Right ventricle myocardium inferior (tissue), 1 donor: ENCODE data around the gene MAST4. TPM values are rescaled to one million over a fixed set of nuclear protein-coding genes. Genes with fewer than 3 reads are reported as not detected.

ENCODE experiments used
- ATAC-seq: fragments of 200-7000 bp; cut with Tn5 transposase; one replicate; pipeline ENCODE4 v1.9.1; 2020; ENCODE audit warnings: mild to moderate bottlenecking, moderate library complexity
- DNase-seq: peaks from one replicate; pipeline ENCODE4 v3.0.0; 2021; ENCODE audit errors: missing footprints
- intact Hi-C: fragments of 100-400 bp; cut with DNase I; formaldehyde crosslinking; loops from one replicate; pipeline ENCODE4 v1.11.0; 2022
- total RNA-seq: library from RNA; stranded (reverse); fragmentation: NEBNext Ultra II Directional; extraction: Animal tissue kit (Norgen Biotek cat#: 25700); gene quantifications from one replicate; pipeline ENCODE4 v1.2.1, GENCODE V29; 2021
- donor health status: DM: no; HTN: yes; CAD: no; lungs with severe emphysema.

Gene MAST4
- total RNA-seq, 1 donor from 2014 or later = 39.6 TPM

DNA sequence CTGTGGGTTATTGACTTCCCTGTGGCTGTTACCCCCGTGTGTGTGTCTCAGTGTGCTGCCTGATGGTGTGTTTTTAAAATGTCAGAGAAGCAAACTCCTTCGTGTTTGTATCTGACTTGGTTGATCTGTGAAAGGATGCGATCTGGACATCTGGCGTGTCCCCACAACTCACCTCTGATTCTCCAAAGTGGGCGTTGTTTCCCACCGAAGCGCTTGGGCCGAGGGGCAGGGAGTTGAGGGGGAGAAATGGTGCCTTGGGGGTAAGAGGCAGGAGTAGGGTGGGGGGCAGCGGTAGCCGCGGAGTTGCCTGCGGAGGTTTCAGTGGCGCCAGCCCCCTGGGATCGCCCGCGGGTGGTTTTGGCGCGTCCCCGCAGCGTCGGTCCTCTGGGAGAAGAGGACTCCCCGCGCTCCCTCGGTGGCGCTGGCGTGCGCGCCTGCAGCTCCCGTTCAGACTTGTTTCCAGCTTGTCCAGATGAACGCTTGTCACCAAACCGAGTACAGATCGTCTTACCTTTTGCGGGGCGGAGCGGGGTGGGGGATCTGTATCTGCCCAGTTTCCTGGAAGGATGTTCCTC lies 1.1 kb downstream of the MAST4 start:
- ATAC-seq (peak; percentile 53), DNase-seq (peak; percentile 75)
- intact Hi-C loops = loop anchor here (2.0 to 5.0 kb wide), 3 partner anchors 145 to 290 kb away; no protein-coding TSS in a partner anchor

DNA sequence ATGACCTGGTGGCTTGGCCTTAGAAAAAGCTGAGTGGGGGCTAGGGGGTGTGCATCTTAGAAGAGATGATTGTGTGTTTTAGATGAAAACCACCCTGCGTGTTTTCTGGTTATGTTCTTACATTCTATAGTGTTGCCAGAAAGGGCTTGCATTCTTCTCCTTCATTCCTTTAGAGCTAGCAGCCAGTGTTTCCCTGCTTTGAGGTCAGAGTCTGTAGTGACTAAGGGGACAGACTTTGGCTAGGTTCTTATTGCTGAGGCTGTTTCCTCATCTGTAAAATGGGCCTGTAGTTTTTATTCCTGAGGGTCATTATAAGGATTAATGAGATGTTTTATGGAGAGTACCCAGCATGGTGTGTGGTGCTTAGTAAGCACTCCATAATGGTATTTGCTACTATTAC lies 6.4 kb downstream of the MAST4 start:
- intact Hi-C loops = no loop called here
- ATAC-seq (no peak), DNase-seq (no peak)

DNA sequence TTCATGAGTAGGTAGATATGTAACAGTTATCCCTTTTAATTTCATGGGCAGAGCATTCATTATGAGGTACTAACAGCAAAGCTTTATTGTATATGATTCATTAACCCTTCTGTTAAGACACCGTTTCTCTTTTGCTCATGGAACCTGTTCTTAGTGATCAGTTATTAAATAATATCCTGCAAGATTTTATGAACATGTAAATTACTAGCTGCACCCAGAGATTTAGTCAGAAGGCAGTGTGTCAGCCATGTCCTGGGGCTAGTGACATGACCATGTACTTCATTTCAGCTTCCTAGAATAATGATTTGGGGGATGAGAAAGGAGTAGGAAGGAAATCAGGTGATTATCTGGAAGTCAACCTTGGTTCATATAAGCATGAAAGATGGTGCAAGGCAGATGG lies 7.0 kb downstream of the MAST4 start:
- intact Hi-C loops = no loop called here

DNA sequence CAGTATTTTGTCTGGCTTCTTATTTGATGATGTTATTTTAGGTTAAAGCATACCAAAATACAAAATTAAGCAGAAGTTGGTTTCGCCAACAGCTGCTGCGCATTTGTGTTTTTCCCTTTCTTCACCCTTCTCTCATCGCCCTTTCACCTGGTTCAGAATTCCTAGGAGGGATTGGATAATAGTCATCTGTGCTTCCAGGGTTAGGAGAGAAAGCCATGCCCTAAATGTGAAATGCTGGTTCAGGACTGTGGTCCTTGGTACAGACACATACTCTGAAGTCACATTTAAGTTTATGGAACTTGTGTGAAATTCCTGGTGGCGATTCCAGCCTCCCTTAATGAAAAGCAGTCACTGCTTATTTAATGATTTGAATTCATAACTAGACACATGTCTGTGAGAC lies 7.7 kb downstream of the MAST4 start:
- intact Hi-C loops = no loop called here
- DNase-seq (no peak), ATAC-seq (no peak)

More for the DNA sequence above, 7.0 kb downstream of the MAST4 start:
- no peak for DNase-seq
- no peak for ATAC-seq

DNA sequence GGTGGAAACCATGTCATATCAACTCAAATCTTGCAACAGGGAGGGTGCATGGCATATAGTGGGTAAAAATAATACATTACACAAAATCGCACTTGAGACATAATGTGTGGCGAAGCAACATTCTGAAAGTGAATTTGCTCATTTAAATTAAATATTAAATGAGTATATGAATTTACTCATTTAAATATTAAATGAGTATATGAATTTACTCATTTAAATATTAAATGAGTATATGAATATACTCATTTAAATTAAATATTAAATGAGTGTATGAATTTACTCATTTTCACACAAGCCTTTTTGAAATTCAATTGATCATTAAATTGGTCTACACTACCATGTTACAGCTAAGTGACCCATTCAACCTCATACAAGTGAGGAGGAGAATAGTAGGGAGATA lies 10.5 kb downstream of the MAST4 start:
- DNase-seq = no peak
- intact Hi-C loops = no loop called here
- ATAC-seq = no peak

DNA sequence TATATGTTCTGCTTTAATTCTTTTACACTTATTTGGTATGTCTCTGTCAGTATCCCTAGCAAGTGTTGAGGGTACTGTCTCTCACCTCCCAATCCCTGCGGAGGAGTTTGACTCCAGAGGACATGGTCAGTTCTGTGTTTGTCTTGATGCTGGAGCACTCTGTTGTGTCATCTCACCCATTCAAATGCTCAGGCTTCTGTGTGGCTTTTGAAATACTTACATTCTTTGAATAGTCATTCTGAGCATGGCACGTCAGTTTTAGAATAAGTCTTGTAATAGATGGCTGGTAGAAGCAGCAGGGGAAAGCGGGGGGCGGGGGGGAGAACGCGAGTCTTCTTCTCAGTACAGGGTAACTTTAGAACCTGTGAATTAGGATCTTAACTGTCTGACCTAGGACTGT lies 12.3 kb downstream of the MAST4 start:
- no peak for DNase-seq
- no peak for ATAC-seq
- intact Hi-C loops = no loop called here

DNA sequence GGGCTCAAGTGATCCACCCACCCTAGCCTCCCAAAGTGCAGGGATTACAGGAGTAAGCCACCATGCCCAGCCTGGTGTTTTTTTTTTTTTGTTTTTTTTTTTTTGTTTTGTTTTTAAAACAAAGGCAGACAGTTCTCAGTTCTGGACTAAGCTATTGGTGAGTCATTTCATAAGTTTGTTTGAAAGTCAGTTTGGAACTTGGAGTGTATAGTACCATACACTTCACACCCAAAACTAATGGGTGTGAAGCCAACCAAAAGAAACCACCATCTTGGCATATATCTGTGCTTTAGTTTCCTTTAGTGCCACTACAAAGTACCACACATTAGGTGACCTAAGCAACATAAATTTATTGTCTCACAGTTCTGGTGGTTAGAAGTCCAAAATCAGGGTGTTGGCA lies 13.4 kb downstream of the MAST4 start:
- intact Hi-C loops = no loop called here
- ATAC-seq (no peak), DNase-seq (no peak)

DNA sequence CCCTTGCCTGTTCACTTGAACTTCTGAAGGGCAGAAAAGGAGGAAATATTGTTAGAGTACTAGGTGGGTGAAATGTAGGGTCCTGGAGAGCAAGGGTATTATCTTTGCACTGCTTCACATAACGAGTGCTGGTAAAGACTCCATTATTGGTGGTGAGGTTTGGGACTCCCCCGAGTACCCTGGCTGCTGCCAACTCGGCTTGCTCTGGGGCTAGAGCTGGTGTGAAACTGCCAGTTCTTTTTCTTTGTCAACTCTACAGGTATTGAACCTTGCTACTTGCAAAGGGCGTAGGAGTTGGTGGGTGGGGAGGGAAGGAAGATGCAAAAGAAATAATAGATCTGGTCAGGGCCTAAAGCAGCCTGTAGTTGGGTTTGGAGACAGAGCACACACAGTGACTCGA lies 16.0 kb downstream of the MAST4 start:
- intact Hi-C loops = no loop called here
- ATAC-seq = no peak

DNA sequence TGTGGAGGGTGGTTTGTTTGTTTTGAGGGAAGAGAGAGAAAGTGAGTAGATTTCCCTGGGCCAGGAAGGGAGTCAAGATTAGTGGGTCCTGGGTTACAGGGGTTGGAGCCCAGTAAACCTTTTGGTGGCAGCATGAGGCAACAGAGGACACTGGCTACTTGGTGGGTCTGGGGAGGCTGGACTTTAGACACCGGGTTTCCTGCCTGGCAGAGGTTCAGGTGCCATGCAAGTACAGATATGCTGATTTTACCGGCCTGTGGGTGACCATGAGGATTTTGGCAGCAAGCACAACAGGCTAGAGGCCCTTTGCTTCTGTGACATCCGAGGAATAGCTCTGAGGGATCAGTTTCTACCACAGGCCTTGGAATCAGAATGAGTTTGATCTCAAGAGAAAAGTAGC lies 18.9 kb downstream of the MAST4 start:
- no peak for DNase-seq
- ATAC-seq = no peak
- intact Hi-C loops = no loop called here

More for the DNA sequence above, 16.0 kb downstream of the MAST4 start:
- no peak for DNase-seq

DNA sequence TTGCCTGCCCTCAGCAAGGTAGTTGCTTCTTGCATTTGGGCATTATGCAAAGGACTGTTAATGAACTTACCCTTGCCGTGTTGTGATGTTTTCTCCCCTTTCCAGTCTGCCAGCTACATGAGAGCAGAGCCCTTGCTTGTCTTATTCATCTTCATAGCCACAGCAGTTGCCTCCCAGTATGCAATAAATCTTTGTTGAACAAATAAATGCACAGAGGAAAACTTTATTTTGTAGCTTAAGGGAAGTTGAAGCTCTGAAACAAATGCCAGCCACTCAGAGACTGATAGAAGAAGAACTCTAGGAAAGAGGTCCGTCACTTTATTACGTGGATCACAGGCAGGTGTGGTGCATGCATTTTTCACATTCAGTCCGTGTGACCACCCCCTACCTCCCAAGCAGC lies 19.7 kb downstream of the MAST4 start:
- intact Hi-C loops = no loop called here
- ATAC-seq (no peak), DNase-seq (no peak)

DNA sequence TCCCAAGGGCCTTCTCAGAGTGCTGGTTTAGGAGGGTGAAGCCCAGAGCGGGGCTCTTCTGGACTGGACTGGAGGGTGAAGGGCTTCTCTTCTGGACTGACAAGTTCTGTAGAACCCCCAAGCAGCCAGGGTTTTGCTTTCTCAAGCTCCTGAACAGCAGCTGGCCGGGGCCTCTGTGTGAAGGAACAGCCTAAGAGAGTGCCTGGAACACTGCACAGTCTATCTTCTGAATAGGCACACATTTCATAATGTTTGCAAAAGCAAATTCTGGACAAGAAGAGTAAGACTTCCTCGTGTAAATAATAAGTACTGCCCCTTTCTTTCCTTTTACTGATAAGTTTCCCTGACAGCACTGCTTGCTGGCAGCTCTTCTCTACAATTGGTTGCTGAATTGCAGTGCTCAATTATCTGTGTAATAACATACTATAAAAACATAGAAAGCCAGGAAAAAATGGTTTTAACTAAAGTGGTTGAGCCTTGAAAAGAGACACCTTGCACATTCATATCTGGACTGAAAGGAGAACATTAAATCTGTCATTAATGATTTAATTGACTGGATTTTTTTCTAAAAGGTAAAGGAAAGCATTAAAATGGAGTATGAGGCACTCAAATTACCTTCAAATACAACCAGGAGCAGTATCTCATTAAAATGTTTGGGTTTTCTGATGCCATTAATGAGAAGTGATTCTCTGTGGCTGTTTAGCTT lies 20.5 kb downstream of the MAST4 start:
- ATAC-seq = peak; percentile 71
- intact Hi-C loops = no loop called here
- no peak for DNase-seq

DNA sequence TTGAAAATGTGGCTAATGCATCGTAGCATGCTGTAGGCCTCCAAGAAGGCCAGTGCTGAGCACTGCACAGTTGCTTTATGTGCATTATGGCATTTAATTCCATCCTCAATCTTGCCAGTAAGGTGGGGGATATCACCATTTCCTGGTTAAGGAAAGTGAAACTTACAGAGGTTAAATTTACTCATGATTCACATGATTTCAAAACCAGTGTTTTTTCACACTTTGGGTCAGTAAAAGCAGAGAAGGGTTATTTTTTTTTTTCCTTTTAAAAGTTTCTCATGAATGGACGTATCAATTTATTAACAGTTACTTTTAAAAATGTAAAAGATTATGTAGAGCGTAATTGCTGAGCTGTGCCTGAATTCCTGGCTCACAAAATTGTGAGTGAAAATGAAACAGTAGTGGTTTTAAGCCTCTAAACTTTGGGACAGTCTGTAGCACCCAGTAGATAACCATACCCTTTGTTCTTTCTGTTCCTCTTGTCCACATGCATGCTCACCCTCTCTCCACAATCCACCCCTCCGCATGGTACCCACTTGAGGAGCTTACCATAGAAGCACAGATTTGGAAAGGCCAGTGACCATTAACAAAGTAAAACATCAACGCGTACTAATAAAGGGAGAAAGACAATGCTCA lies 21.2 kb downstream of the MAST4 start:
- no peak for DNase-seq
- ATAC-seq = peak; percentile 45
- intact Hi-C loops = no loop called here

DNA sequence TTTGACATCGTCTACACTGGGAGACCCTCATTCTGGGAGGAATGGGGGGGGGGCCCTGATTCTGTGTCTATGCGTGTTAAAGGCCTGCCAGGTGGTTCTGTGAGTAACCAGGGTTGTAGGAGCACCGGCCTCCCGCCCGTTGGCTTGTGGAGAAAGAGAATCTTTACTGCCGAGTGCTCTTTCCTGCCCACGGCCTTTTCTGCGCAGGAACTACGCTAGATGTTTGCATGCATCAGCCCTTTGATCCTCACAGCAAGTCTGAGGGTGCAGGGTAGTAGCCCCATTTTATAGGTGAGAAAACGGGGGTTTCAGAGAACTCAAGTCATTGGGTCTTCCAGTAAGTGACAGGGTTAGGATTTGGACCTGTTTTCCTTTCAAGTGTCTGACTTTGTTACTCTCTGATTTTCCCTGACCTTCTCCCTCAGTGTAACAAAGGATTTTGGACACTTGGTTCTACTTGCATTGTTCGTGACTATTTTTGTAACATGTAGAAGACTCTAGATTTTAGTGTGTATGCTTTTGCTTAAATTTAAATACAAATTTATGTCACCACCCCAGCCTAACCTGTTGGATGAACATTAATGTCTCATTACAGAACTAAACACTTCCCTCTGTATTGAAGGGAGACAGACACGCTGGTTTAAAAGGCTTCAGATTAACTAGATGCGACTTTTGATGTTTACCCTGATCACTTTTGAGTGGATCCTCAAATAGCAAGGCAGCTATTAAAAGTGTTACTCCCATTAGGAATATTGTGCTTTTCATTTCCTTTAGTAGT lies 22.0 kb downstream of the MAST4 start:
- intact Hi-C loops = no loop called here
- ATAC-seq = no peak
- no peak for DNase-seq

DNA sequence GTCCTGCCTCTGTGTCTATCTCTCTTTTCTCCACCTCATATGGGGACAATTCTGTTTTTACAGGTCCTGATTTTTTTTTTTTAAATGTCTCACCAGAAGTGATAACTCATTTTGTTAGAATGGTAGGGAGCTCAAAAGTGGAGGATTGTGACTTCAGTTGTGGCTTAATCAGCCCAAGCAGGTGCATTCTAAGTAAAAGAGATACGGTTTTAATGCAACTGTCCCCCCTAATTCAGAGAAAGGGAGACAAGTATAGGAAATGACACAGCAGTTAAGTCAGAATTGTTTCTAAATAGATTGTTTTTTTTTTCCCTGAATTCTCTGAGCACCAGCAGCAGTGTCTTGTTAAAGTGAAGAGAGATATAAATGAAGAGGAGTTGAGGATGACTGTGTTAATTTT lies 24.5 kb downstream of the MAST4 start:
- ATAC-seq (no peak), DNase-seq (no peak)
- intact Hi-C loops = no loop called here

DNA sequence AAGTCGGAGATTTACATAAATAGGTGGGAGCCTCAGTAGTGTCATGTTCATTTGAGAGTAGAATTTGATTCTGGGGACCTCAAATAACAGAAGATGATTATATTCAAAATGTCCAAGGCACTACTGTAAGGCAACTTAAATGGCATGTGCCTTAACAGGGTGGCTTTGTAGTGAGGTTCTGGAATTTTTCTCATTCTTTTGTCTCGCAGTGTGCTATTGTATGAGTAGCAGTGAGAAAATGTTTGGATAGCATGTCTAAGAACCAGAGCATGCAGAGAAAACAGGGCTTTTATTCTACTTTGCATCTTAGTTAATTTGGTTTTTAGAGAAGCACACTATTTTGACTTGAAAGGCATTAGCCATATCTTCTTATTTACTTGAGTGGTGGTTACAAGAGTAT lies 25.0 kb downstream of the MAST4 start:
- DNase-seq = no peak
- ATAC-seq = no peak
- intact Hi-C loops = no loop called here

DNA sequence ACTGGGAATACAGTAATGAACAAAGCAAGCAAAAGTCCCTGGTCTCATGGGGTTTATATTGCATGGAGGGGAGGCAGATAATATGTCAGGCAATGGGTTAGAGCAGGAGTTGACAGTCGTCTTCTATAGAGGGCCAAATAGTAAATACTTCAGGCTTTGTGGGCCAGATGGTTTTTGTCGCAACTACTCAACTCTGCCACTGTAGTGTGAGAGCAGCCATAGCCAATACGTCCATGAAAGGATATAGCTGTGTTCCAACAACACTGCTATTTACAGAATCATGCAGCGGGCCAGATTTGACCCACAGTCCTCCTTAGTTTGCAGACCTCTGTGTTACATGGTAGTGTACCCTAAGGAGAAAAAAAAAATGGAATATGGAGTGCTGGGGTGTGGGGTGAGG lies 25.5 kb downstream of the MAST4 start:
- intact Hi-C loops = no loop called here
- no peak for ATAC-seq
- DNase-seq = no peak

DNA sequence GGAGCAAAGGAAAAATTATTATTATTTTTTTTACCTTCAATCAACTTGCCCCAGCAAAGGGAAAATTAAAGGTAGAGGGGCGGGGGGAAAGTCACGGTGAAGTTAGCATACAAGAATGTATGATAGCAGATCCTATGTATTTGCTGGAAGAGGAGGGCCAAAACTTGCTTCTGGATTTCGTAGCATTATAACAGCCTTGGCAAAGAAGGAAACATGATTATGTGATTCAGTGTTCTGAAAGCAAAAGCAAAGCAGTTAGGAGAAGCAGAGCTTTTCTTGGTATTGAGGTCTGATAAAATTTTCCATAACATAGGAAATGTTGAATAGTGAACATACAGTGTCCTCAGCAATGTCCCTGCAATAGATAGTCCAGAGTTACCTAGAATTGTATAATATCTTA lies 32.4 kb downstream of the MAST4 start:
- intact Hi-C loops = no loop called here
- ATAC-seq (no peak), DNase-seq (no peak)

DNA sequence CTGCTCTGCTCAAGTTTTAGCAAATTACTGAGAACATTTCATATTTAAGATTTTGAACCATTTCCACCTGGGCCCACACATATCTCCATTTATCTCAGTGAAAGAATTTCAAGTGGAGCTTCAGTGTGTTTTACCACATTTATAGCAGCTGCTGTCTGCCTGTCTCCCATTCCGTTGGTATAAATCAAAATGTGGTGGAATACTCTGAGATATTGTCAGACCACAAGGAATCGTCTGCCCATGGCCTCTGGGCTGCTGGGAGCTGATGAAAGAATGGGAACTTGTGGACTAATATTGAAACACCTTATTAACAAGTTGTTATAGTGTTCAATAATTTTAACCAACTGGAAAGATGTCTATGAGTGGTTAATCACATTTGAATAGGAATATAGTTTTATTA lies 33.3 kb downstream of the MAST4 start:
- no peak for ATAC-seq
- intact Hi-C loops = no loop called here
- no peak for DNase-seq

DNA sequence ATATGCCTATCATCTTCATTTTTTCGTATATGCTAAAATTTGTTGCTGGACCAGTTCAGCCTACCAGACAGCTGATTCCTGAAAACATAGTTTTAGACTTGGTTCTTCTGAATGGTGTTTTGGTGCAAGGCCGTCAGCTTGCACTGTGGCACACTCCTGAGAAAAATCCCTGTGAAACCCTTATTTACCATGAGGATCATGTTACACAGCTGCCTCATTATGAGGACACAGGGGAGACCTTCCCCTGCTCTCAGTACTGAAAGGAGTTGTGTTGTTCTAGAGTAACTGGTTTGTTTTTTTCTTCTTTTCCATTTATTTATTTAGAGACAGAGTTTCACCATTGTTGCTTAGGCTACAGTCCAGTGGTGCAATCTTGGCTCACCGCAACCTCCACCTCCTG lies 37.6 kb downstream of the MAST4 start:
- DNase-seq (no peak), ATAC-seq (no peak)
- intact Hi-C loops = no loop called here

DNA sequence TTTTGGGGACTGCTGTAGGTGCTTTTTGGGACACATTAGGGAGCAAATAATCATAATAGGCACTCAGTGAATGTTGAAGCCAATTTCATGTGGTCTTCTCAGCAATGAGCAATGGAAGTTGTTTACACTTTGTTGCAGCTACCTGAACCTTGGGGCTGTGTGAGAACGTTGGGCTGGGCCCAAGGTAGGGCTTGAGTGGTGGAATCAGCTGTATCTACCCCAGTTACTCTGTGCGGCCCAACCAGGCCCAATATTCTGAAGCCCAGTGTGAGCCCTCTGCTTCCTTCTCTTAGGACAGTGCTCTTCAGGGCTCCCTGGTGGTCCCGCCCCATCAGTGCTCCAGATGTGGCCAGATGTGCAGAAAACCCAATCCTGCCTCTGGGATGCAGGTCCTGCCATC lies 38.4 kb downstream of the MAST4 start:
- DNase-seq = no peak
- intact Hi-C loops = no loop called here
- ATAC-seq = peak; percentile 31
